Measurements from ENCODE around the gene MRPL36.
"Not testable (repeated sequence)": the region's sequence is repeated elsewhere in the genome, so short reads cannot be mapped to it uniquely, and the experiment has no call there.

The MRPL36 gene

DNA sequence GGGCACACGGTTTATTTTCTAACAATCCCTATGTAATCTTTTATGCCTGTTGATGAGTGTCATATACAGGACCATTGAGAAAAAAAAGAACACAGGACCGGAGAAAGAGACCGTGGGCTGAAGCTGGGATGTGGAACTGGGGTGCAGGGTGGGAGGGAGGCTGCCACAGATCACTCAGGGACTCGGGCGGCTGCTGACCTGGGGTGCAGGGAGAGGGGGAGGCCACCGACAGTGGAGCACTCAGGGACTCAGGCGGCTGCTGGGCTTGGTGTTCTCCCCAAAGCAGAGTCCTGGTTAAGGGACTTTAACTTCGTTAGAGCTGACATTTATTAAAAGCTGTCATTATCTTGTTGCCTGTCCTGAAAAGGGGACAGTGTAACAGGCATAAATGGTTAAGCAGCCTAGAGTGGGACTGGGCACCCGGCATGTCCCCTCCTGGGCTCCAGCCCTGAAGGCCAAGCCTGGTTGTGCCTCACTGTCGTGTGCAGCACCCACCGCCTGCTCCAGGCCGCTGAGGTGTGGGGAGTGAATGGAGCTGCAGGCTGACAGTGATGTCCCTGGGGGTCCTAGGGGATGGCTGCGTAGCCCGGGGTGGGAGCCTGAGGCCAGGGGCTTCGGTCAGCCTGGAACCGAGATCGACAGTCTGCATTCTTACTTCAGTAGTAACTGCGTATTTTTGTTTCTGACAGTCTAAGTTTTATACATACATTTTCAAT, 15.6 kb upstream of the MRPL36 start:
- no peak for DNase-seq (ENCODE audit: low read depth)

DNA sequence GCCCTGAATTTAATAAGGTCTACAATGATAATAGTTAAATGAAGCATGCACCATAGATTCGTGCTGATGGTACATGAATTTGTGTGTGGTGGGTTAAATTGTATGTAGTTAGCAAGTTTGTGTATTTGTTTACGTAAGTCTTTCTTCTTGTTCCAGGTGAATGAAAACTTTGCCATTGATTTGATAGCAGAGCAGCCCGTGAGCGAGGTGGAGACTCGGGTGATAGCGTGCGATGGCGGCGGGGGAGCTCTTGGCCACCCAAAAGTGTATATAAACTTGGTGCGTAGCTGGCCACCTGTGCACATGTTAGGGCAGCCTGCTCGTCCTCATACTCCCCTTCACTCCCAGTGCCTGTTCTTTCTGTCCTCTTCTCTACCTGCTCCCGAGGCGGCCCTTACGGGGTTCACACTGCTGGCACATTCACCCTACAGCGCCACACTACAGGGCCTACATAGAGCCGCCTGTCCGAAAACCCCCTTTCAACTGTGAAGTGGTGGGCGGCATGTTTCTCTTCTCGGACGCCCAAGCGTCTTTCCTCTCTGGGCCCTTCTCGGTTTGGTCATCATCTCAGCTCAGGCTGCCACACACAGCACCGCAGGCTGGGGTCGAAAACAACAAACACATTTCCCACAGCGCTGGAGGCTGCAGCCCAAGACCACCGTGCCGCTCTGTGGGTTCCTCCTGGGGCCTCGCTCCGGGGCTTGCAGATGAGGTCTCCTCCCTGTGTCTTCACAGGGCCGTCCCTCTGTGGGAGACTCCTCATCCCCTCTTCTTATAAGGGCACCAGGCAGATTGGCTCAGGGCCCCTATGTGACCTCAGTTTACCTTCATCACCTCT, 14.8 kb upstream of the MRPL36 start:
- no peak for DNase-seq (ENCODE audit: low read depth)

DNA sequence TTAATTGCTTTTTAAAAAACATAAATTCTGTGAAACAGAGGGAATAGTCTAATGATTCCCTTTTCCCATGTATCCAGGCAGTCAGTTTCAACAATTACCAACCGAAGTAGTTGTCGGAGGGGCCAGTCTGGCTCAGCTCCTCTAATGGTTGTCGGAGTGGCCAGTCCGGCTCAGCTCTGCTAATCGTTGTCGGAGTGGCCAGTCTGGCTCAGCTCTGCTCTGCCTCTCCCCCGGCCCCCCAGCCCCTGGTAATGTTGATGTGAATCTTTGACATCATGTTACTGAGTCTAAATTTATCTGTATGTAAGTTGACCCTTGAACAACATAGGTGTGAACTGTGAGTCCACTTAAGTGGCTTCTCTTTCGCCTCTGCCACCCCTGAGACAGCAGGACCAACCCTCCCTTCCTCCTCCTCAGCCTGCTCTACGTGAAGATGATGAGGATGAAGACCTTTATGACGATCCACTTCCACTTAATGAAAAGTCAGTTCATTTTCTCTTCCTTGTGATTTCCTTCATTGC, 11.0 kb upstream of the MRPL36 start:
- DNase-seq (ENCODE audit: low read depth), result no peak

DNA sequence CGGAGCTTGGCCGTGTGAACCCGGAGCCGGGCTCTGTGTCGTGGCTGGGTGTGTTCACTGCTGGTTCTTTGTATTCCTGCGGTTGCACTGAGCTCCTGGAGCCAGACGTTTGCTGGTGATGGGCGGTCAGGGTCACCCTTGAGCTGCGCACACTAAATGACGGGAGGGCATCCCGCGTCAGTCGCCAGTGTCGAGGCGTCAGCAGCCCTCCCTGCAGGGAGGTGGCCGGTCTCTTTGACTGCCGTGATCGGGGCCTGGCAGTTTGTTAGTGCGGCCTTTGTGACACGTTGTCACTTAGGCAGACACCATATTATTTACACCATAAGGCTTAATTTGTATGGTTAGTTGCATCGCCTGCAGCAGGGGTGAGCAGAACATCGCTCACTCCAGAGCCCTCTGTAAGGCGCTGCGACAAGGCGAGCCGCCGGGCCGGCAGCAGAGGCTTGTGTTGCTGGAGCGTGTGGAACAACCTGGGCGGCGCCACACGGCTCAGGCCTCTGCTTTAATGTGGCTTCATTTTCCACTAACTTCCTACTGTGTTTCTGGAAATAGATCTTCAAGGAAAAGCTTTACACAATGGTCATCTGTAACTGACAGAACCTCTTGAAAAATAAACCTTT, 9.9 kb upstream of the MRPL36 start:
- no peak for DNase-seq (ENCODE audit: low read depth)

DNA sequence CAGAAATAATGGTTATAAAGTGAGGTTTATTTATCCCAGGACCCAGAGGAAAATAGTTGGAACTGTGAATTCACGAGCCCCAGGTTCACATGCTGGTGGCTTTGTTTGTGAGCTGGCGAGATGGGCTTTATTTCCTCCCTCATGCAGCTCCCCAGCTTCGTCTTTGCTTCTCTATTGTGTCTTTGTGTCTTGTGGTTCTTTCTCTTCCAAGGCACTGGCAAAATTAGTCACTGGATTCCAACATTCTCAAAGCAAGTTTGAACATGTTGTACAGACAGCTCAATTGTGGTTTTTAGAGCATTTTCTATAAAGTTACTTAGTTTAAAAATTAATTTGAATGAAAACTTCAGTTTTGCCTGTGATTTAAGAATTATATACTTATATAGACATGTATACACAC, 8.8 kb upstream of the MRPL36 start:
- no peak for DNase-seq (ENCODE audit: low read depth)

DNA sequence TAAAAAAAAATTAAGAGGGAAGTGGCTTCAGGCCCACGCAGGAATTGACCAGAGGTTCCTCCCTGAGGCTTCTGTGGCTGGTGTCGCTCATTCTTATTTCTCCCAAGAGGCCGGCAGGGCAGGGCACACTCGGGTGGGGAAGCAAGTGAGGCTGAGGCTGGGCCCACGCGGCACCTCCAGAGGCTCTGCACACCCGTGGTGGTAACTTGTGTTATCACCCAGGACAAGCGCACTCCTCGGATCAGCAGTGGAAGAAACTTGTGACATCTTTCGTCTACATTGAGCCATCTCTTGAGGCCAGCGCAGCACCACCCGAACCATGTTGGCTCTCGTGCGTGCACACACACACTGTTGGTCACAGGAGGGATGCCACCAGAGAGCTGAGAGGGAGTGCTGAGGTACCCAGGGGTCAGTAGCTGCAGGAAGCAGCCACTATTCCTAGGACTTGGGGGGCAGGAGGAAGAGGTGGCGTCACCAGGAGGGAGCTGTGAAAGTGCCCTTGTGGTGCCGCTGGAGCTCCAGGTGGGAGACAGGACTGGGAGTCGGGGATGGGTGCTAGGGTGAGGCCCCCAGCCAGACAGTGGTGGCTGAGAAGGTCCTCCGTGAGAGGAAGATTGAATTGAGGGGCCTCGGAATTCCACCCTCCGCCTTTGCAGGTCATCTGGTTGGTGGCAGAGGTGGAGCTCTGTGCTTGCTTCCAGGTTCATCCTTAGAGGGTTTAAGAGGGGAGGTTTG, 8.0 kb upstream of the MRPL36 start:
- DNase-seq (ENCODE audit: low read depth), result no peak

DNA sequence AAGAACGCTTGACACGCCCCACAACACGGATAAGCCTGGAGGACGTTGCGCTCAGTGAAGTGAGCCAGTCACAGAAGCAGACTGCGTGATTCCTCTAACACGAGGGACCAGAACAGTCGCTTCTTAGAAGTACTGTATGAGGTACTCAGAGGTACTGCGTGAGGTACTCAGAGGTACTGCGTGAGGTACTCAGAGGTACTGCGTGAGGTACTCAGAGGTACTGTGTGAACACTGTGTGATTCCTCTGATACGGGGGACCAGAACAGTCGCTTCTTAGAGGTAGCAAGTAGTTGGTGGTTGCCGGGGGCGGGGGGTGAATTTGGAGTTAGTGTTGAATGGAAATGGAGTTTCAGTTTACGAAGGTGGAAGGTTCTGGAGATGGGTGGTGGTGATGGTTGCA, 7.3 kb upstream of the MRPL36 start:
- DNase-seq (ENCODE audit: low read depth), result no peak

DNA sequence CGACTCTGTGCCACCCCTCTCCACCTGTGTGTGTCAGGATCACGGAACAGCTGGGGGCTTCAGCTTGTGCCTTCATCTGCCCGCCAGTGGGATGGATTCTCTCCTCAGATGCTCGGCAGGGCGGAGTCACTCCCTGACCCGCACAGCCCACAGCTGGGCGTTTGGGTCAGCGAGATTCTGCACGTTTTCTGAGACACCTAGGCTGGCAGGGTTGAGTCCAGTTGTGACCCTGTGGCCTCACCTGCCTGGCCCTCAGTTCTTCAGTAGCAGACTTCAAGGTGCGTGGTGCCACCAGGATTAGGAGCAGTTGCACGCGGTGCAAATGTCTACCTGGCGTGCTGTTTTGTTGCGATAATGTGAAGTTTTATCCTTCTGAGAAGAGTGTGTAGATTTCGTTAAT, 6.6 kb upstream of the MRPL36 start:
- no peak for DNase-seq (ENCODE audit: low read depth)

DNA sequence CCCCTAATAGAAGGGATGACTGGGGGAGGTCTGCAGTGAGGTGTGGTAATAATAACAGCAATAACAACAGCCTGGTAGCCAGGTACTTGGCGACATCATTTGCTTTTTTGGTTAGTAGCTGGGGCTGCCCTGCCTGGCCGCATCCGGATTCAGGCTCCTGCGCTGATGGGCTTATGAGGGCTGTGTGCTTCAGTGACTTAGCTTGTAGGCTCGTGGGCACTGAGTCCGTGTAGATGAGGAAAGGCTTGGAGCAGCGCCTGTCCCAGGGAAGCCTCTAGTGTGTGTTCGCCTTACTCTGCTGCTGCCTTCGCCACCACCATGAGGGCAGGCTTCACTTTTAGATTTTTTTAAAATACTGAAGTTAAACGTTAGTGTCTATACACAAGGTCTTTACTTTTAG, 6.1 kb upstream of the MRPL36 start:
- DNase-seq (ENCODE audit: low read depth), result no peak

DNA sequence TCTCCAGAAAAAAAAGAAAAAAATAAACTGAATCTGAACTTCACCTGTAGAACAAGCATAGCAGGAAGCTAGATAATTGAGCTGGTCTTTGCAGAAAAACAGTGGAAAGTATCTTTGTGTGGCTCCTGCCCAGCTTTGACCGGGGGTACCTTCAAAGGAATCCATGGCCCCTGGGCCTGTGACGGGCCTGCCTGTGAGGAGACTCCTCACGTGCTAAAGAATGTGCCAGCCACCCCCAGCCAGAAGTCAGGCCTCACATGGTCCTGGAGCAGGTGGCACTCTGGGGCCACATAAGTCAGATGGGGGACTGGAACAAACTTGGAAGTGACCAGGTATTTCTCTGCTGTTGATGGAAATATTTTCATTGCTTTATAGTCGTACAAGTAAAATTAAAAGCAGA, 5.7 kb upstream of the MRPL36 start:
- no peak for DNase-seq (ENCODE audit: low read depth)

DNA sequence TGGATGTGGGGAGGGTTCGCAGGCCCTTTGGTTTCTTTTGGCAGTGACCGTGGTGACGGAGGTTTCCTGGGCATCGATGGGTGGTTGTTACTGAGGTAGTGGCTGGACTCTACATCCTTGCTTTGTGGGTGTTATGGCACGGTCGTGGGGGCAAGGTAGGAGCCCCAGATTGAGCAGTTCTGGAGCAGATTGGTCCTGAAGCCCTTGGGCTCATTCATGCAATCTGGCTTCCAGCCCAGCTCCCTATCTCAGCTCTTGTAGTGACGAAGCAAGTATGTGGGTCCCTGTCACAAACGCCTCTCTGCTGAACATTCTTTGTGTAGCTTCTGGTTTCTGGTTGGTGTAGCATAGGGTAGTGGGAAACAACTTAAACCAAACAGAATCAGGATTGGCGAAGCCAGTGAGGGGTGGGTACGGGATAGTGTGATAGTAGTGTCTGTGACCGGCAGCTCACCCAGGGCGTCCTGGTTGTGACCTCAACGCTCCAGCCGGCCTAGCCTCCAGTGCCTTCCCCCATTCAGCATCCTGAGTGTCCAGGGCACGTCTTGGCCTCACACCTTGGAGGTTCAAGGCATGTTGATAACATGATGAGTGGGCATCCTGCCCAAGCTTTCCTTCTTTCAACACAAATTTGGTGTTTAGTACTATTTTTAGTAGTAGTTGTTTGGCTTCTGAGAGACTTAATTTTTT, 4.5 kb upstream of the MRPL36 start:
- DNase-seq (ENCODE audit: low read depth), result no peak

DNA sequence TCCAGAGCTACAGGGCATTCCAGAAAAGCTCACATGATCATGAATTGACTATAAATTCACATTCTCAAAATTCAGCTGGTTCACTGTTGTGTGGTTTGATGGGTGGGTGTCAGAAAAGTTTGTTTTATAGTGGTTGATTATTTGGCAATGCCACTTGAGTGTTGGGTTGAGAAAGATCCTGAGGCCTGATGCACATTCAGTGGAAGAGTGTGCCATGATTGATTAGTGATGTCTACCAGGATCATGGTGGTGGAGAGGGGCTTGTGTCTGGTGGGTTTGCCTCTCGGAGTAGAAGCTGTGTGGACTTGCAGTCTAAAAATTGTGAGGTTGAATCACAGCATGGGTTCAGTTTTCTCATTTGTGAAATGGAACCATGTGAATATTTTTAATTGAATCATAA, 3.6 kb upstream of the MRPL36 start:
- no peak for DNase-seq (ENCODE audit: low read depth)

DNA sequence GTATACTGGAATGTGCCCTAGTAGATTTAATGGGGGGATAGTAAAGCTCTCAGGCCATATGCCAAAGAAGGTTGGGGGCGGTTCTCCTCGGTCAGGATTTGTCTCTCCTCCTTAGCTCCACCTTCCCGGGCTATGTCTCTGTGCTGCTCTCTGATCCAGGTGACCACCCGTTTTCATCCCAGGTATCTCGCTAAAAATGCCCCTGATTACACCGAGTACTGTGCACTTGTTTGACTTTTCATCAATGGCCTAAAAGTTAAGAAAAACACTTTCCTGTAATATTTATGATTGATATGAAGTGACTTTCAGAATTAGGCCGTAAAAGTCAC, 2.3 kb upstream of the MRPL36 start:
- DNase-seq (ENCODE audit: low read depth), result no peak

DNA sequence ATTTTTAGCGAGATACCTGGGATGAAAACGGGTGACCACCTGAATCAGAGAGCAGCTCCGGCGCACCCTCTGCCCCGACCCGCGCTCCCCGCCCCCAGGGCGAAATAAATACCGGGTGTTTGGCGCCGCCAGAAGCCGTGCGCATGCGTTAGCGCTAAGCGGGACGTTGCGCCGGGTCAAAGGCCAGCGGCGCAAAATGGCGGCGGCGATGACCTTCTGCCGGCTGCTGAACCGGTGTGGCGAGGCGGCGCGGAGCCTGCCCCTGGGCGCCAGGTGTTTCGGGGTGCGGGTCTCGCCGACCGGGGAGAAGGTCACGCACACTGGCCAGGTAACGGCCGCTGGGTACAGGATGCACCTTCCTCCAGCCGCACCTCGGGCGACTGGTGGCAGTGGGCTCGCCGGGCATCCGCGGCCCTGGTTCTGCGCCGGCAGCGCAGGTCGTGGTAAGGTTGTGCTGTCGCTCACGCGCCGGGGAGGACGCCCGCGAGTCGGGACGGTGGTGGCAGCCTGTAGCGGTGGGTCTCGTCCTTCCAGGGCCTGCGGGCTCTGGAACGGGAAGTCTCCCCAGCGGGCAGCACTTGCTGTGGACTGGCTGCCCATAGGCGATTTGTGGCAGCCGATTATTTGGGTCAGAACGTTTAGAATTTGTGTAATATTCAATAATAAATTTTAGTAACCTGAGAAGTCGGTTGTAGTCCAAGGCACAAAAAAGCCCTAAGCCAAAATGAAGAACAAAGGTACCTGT, 1.8 kb upstream of the MRPL36 start, which contains the start of gene NDUFS6:
Gene NDUFS6 (plus strand): TSS at position 186 of the 745 bp plus-strand sequence. CDS start 11 bp downstream, at position 197.
- no peak for DNase-seq (ENCODE audit: low read depth)

DNA sequence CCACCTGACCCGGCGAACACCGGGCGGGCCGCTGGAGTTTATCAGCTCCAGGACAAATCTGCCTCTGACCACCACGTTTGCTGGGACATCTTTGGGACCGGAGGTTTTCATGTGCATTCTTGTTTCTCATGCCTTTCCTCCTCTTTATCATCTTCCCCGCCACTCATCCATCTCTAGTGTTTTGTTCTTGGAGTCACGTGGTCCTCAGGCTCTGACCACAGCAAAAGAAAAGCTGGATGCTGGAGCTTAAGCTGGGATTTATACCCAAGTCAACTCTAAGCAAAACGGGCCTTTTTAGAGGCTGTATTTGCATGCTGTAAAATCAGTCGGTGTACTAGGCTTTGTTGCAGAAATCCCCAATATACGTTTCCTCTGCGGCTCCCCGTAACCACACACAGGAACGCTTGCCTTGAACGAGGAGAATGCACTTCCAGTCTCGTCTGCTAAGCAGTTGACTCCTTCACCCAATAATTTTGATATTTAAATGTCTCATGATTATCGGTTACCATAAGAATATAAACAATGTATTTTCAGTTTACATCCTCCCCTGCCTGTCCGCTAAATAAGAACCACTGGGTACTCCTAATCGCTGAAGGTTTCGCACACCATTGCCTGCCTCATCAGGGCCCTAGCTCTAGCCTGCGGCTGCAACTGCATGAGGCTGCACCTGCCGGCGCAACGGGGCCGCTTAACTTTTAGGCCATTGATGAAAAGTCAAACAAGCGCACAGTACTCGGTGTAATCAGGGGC, 1.0 kb upstream of the MRPL36 start:
- no peak for DNase-seq (ENCODE audit: low read depth)

DNA sequence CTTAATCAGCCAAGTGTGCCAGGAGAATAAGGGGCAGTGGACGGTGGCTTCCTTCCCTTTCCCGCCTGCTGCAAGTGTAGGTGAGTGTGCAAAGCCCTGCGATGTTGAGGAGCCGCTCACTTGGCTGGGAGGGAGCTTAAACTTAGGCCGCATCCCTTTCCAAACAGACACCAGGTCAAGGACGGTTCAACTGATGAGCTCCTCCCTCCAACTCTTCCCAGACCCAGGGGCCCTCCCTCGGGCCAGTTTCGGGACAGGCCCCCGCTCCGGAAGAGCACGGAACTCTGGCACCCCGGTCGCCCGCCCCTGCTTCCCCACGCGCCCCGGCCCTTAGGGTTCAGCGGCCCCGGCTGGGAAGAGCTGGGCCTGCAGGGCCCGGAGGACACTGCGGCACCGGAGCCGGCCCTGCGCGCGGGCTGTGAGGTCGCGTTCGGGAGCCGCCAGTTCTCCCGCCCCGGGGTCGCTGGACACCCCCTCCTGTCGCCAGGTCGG, 481 bp downstream of the MRPL36 start:
- no peak for DNase-seq (ENCODE audit: low read depth)

DNA sequence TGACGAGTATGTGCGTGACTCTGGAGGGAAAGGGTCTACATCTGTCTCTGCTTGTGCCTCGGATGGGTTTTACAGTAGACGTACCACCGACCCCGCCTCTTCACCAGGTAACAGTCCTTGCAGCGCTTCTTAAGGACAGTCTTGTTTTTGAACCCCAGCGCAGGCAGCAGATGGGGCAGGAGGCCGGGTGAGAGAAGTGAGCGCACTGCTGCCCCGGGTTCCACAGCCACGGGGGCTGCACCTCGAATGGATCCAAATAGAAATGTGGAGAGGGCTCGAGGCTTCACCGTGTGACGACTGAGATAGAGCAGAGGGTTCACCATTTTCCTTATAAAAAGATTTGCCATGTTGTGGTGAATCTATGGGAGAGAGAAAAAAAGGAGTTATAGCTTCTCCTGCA, 1.0 kb downstream of the MRPL36 start:
- not testable (repeated sequence) for DNase-seq (ENCODE audit: low read depth)

DNA sequence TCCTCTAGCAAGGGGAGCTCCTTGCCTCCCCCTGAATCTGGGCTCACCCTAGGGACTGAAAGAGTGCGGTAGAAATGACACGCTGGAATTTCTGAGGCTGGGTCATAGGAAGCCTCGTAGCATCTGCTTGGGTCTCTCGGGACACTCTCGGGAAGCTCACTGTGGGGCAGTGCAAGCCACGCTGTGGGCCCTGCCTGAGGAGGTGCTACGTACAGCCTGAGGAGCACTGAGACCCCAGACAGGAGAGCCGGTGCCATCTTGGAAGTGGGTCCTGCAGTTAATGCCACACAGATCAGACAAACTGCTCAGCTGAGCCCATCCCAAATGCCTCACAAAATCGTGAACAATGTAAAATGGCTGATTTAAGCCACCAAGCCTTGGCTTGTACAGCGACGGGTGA, 1.8 kb downstream of the MRPL36 start:
- no peak for DNase-seq (ENCODE audit: low read depth)

DNA sequence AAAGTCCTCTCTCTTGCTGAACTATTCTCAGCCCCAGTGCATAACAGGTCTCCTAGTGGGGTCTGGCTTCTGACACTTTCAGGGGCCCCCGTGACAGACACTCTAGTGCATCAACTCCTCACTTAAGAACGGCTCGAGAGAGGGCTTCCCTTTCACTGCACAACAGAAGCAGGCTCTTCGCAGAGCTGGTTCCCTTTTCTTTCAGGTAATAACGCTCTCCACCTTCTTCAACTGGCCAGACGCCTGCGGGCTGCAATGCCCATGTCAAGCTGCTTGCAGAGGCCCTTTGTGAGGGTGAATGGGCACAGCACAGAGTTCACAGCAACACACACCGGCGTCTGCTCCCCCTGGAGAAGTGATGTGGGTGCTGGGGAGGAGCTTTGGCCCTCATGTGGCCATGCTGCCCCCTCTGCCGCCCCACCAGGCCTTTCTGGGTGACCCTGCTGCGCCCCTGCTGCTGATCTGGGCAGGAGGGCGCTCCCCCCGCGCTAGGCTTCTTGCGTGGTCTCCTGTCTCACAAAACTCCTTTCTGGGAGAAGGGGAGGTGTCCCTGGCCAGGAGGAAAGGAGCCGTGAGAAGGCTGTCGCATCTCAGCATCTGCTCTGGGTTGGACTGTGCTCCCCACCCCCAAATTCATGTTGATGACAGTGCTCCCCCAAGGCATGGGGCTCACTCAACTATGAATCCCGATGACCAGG, 2.4 kb downstream of the MRPL36 start:
- no peak for DNase-seq (ENCODE audit: low read depth)

All from stromal cell of bone marrow (primary cell).